Ishikawa (cell line): ENCODE data around the gene EPHA6.

Experiments used
- EGR1 ChIP-seq: IDR thresholded peaks from 2 replicates; pipeline ENCODE4 v1.6.1; 2012
- EP300 ChIP-seq: IDR thresholded peaks from 2 replicates; pipeline ENCODE4 v1.6.1; 2012; ENCODE audit warnings: borderline replicate concordance
- TF ChIP-seq, protein P1 (sequence below): IDR thresholded peaks from 2 replicates; pipeline ENCODE4 v1.6.1; 2012

DNA sequence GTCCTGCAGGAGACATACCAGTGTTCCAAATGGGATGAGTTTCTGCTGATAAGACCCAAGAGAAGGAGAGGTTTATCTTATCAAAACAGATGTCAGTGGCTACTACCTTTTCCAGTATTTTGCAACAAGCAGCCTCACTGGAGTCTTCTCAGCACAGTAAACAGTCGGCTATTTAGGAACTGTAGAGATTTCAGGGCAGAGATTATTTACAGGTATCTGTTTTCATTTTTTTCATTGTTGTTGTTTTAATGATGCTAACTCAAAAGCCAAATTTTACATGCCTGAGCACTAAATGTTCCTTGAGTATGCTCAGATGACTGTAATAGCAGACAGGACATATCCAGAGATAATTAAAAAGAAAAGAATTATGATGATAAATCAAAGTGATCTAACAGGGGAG is 252.1 kb downstream of the EPHA6 start:
- TF ChIP-seq, protein P1, sequence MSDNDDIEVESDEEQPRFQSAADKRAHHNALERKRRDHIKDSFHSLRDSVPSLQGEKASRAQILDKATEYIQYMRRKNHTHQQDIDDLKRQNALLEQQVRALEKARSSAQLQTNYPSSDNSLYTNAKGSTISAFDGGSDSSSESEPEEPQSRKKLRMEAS, result no peak
- TF ChIP-seq EGR1, result no peak
- TF ChIP-seq EP300, result no peak
